GM19099 (cell line): ENCODE data around the gene SEPTIN2.

ENCODE experiments used
- POLR2A ChIP-seq: IDR thresholded peaks from 3 replicates; pipeline ENCODE4 v1.6.1; 2011; ENCODE audit warnings: low read depth; ENCODE audit not compliant: insufficient read length; ENCODE audit errors: extremely low read depth

Gene SEPTIN2

GRCh38 chr2:241279413-241279812, 36.3 kb upstream of the SEPTIN2 start:
- no peak for TF ChIP-seq POLR2A

GRCh38 chr2:241279828-241280227, 35.9 kb upstream of the SEPTIN2 start:
- no peak for TF ChIP-seq POLR2A

- no peak for TF ChIP-seq POLR2A
Observed at GRCh38 chr2:241280291-241280690, 35.4 kb upstream of the SEPTIN2 start.

GRCh38 chr2:241282555-241282954, 33.2 kb upstream of the SEPTIN2 start:
- no peak for TF ChIP-seq POLR2A

GRCh38 chr2:241285596-241285995, 30.1 kb upstream of the SEPTIN2 start:
- no peak for TF ChIP-seq POLR2A

GRCh38 chr2:241286348-241287090, 29.2 kb upstream of the SEPTIN2 start:
- no peak for TF ChIP-seq POLR2A

- TF ChIP-seq POLR2A, result no peak
Observed at GRCh38 chr2:241288324-241288888, 27.3 kb upstream of the SEPTIN2 start.

- TF ChIP-seq POLR2A, result no peak
Observed at GRCh38 chr2:241289053-241289452, 26.7 kb upstream of the SEPTIN2 start.

GRCh38 chr2:241289597-241289996, 26.1 kb upstream of the SEPTIN2 start:
- TF ChIP-seq POLR2A, result no peak

- TF ChIP-seq POLR2A, result no peak
Observed at GRCh38 chr2:241291153-241291552, 24.6 kb upstream of the SEPTIN2 start.

GRCh38 chr2:241291977-241292376, 23.7 kb upstream of the SEPTIN2 start:
- no peak for TF ChIP-seq POLR2A

GRCh38 chr2:241295326-241296095, 20.2 kb upstream of the SEPTIN2 start:
- no peak for TF ChIP-seq POLR2A

- TF ChIP-seq POLR2A, result no peak
Observed at GRCh38 chr2:241296767-241297166, 19.0 kb upstream of the SEPTIN2 start.

- no peak for TF ChIP-seq POLR2A
Observed at GRCh38 chr2:241298673-241299072, 17.1 kb upstream of the SEPTIN2 start.

- TF ChIP-seq POLR2A, result no peak
Observed at GRCh38 chr2:241300000-241300399, 15.7 kb upstream of the SEPTIN2 start.

- TF ChIP-seq POLR2A, result no peak
Observed at GRCh38 chr2:241302083-241302482, 13.6 kb upstream of the SEPTIN2 start.
